Fibroblast of lung (primary cell): ENCODE measurements around the gene DTD1. TPM values are rescaled to one million over a fixed set of nuclear protein-coding genes. Genes with fewer than 3 reads are reported as not detected.

Source experiments
- DNase-seq, 2 donors: peaks; one replicate each; pipeline versions ENCODE4 v3.0.0 to v3.0.0-alpha.2; 2010; ENCODE audit warnings: low read depth in 2 of 2
- H2AFZ ChIP-seq: 2 replicates; pipeline ENCODE4 v1.5.1; 2012; ENCODE audit warnings: low read length, control low read depth, inconsistent platforms
- H3K27ac ChIP-seq: 2 replicates; pipeline ENCODE4 v1.5.1; 2011; ENCODE audit warnings: low read length, control low read depth; ENCODE audit not compliant: insufficient read depth
- H3K27me3 ChIP-seq: 2 replicates; pipeline ENCODE4 v1.5.1; 2011; ENCODE audit warnings: mild to moderate bottlenecking, low read length; ENCODE audit not compliant: control insufficient read depth, insufficient read depth
- H3K36me3 ChIP-seq: 2 replicates; pipeline ENCODE4 v1.5.1; 2011; ENCODE audit warnings: low read length; ENCODE audit not compliant: control insufficient read depth, insufficient read depth
- H3K4me1 ChIP-seq: 2 replicates; pipeline ENCODE4 v1.5.1; 2011; ENCODE audit warnings: low read length; ENCODE audit not compliant: control insufficient read depth, insufficient read depth; ENCODE audit errors: extremely low read depth
- H3K4me2 ChIP-seq: 2 replicates; pipeline ENCODE4 v1.5.1; 2011; ENCODE audit warnings: low read length, control low read depth; ENCODE audit not compliant: insufficient read depth; ENCODE audit errors: extremely low read depth
- H3K4me3 ChIP-seq, 4 experiments: fragments of 200-600 bp in 1 of 4; sonication (generic) in 1 of 4; replicated peaks in 1 of 4; 2 replicates each; pipeline ENCODE4 v1.5.1; 2011 to 2016; ENCODE audit warnings: low read length in 4 of 4, low read depth in 3 of 4, mild to moderate bottlenecking in 3 of 4, control low read depth in 2 of 4, inconsistent platforms in 1 of 4, mixed read lengths in 1 of 4; ENCODE audit not compliant: insufficient read depth in 1 of 4; ENCODE audit errors: control extremely low read depth in 1 of 4
- H3K79me2 ChIP-seq: 2 replicates; pipeline ENCODE4 v1.5.1; 2012; ENCODE audit warnings: mild to moderate bottlenecking, low read length, inconsistent platforms; ENCODE audit not compliant: control insufficient read depth, insufficient read depth
- H3K9ac ChIP-seq: 2 replicates; pipeline ENCODE4 v1.5.1; 2011; ENCODE audit warnings: mild to moderate bottlenecking, low read length, control low read depth; ENCODE audit not compliant: insufficient read depth
- H3K9me3 ChIP-seq: 2 replicates; pipeline ENCODE4 v1.5.1; 2012; ENCODE audit warnings: low read depth, low read length; ENCODE audit not compliant: control insufficient read depth, insufficient read depth
- H4K20me1 ChIP-seq: 2 replicates; pipeline ENCODE4 v1.5.1; 2011; ENCODE audit warnings: low read length; ENCODE audit not compliant: control insufficient read depth, insufficient read depth; ENCODE audit errors: extremely low read depth
- CTCF ChIP-seq, 2 donors: IDR thresholded peaks in 1 of 2; conservative IDR thresholded peaks in 1 of 2; 1 replicate in 1 of 2; 2 replicates in 1 of 2; pipeline ENCODE4 v1.5.1; 2011 to 2012; ENCODE audit warnings: low read length in 2 of 2, control low read depth in 1 of 2, inconsistent platforms in 1 of 2, low read depth in 1 of 2, mild to moderate bottlenecking in 1 of 2
- EZH2 ChIP-seq: IDR thresholded peaks from 2 replicates; pipeline ENCODE4 v1.5.1; 2012; ENCODE audit warnings: low read length, control low read depth, mild to moderate bottlenecking; ENCODE audit errors: missing control alignments
- polyA plus RNA-seq, 2 donors: library from polyadenylated mRNA; depleted of rRNA in 1 of 2; stranded (reverse) in 1 of 2; unstranded in 1 of 2; fragments of >200 nt; gene quantifications; 2 replicates each; pipeline ENCODE4 v1.2.1, GENCODE V29; 2011 to 2012; ENCODE audit warnings: missing spikeins in 1 of 2
- total RNA-seq: library from RNA; depleted of rRNA; stranded (reverse); fragments of >200 nt; gene quantifications from 2 replicates; pipeline ENCODE4 v1.2.1, GENCODE V29; 2014

DTD1 gene
- total and polyA plus RNA-seq, 2 donors (not counting 1 experiment from before 2014, with no cell fraction given) = 60.8 to 71.0 TPM

GRCh38 chr20:18638768-18639167, 50.9 kb downstream of the DTD1 start:
- Histone ChIP-seq H3K36me3 (no peaks in the 10 kb centered on the region), H3K4me3 (no peak overlapping the region), H3K79me2 (no peaks in the 10 kb centered on the region), H3K4me1 (no peaks in the 10 kb centered on the region), H2AFZ (no peak overlapping the region), H3K27ac (no peak overlapping the region), H3K4me2 (no peak overlapping the region), H3K27me3 (no peaks in the 10 kb centered on the region), H4K20me1 (no peaks in the 10 kb centered on the region), H3K9me3 (no peaks in the 10 kb centered on the region), H3K9ac (no peak overlapping the region)
- TF ChIP-seq EZH2 = no peak
- TF ChIP-seq CTCF (conservative IDR thresholded peaks at IDR 0.05 in 1 of 2, IDR thresholded peaks at IDR 0.05 in 1 of 2; ENCODE audit: low read depth in 1 of 2, low read length in 2 of 2) = no peak
- DNase-seq = peak in 1 of 2 donors; percentile 7

DNA sequence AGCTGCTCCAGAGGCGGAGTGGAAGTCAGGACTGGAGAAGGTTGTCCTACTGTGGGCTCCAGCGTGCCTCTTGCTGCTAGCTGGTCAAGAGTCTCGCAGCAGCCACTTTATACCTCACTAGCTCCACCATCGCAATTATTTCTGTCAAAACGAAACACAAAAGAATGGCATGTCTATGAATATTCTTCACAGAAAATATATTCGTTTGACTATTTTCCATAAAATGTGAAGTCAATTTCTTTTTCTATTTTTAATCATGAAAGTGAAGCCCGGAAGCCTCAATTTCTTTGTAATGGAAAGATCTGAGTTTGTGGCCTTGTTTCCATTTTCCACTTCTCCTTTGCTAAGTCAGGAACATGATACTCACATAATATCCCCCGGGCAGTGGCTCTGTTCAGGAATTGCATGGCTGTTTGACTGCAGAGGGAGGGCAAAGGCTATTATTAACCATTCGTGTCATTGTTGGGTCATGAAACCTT, 51.7 kb downstream of the DTD1 start:
- H3K9ac ChIP-seq = no peak overlapping the region
- no peak overlapping the region for H3K27ac ChIP-seq
- H3K4me2 ChIP-seq = no peak overlapping the region
- H3K4me3 ChIP-seq = no peak overlapping the region
- H3K4me1 ChIP-seq = no peaks in the 10 kb centered on the region
- no peaks in the 10 kb centered on the region for H3K36me3 ChIP-seq
- no peak overlapping the region for H2AFZ ChIP-seq
- H3K27me3 ChIP-seq = no peaks in the 10 kb centered on the region
- DNase-seq = no peak
- H4K20me1 ChIP-seq = no peaks in the 10 kb centered on the region
- H3K79me2 ChIP-seq = no peaks in the 10 kb centered on the region
- TF ChIP-seq EZH2 (no peak), CTCF (conservative IDR thresholded peaks at IDR 0.05 in 1 of 2, IDR thresholded peaks at IDR 0.05 in 1 of 2; ENCODE audit: low read depth in 1 of 2, low read length in 2 of 2) (no peak)
- no peaks in the 10 kb centered on the region for H3K9me3 ChIP-seq

DNA sequence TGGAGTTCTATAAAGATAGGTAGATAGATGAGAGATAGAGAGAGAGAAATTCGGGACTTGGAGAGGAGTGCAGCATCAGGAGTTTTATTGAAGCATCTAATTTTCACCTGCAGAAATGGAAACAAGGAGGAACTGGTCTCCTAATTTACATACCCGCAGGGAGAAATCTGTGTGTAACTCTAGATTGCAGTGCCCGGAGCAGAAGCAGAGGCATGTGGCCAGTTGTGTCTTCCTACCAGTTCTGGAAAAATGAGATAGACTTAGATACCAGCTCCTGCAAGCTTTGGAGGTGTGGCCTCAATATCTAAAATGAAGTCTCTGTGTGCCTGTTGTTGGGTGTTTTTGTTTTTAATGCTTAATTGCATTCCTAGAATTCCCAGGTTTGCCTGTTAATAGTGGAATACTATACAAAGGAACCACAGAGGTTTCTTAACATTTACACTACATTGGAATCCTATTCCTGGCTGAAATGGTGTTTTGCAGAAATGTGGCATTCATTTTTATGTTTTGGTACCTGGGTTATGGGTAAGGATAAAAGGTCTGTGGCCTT, 57.4 kb downstream of the DTD1 start:
- Histone ChIP-seq H3K9ac (no peak overlapping the region), H3K27me3 (no peaks in the 10 kb centered on the region), H3K4me2 (no peak overlapping the region), H3K79me2 (no peaks in the 10 kb centered on the region), H2AFZ (no peak overlapping the region), H3K36me3 (no peaks in the 10 kb centered on the region), H3K4me1 (no peaks in the 10 kb centered on the region), H3K9me3 (no peaks in the 10 kb centered on the region), H3K4me3 (no peak overlapping the region), H3K27ac (no peak overlapping the region), H4K20me1 (no peaks in the 10 kb centered on the region)
- DNase-seq = no peak
- TF ChIP-seq EZH2 (no peak), CTCF (conservative IDR thresholded peaks at IDR 0.05 in 1 of 2, IDR thresholded peaks at IDR 0.05 in 1 of 2; ENCODE audit: low read depth in 1 of 2, low read length in 2 of 2) (no peak)
